GM18499 (cell line): ENCODE results near the gene SNAP25.

Experiments used
- ATAC-seq: cut with Tn5 transposase; IDR thresholded peaks from one replicate; pipeline ENCODE4 v1.9.1; 2021; ENCODE audit warnings: moderate number of reproducible peaks; ENCODE audit not compliant: insufficient read depth, unreplicated experiment

The SNAP25 gene

GRCh38 chr20:10297684-10298240 lies 79.1 kb downstream of the SNAP25 start:
- no peak for ATAC-seq

GRCh38 chr20:10300582-10301446 lies 82.2 kb downstream of the SNAP25 start:
- no peak for ATAC-seq

DNA sequence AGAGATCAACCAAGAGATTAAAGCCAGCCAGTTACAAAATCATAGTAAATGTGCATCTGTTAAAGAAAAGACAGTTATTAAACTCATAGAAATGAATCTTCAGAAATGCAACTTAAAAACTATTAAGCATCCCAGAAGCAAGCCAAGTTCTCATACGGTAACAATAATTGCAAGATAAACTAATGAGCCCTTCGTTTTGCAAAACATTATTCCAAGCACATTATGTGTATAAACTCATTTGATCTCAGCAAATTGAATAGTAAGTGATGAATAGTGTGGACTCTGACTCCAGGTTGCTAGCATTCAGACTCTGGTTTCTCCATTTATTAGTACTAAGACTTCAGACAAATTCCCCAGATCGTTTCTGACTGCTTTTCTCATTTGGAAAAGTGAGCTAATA lies 85.2 kb downstream of the SNAP25 start:
- ATAC-seq: no peak

DNA sequence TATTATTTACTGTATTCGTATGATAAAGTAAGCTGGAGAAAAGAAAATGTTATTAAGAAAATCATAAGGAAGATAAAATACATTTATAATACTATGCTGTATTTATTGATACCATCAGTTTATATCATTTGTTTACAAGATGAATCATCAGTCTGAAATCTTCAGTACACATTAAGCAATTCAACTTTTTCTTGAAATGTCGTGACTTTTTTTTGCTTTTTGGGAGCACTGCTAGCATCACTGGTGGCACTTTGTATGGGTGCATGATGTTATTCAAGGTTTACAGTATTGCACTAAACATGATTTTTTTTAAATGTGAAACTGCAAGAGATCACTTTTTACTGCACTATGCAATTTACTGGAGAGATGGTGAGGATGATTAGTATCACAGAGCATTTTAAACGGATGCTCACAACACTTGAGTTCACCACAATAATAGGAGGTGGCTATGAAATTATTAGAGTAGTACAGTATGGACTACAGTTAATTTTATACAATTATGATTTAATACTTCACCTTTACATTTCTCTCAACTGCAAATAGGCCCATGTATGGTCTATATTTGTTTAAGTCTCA lies 85.9 kb downstream of the SNAP25 start:
- ATAC-seq: no peak

DNA sequence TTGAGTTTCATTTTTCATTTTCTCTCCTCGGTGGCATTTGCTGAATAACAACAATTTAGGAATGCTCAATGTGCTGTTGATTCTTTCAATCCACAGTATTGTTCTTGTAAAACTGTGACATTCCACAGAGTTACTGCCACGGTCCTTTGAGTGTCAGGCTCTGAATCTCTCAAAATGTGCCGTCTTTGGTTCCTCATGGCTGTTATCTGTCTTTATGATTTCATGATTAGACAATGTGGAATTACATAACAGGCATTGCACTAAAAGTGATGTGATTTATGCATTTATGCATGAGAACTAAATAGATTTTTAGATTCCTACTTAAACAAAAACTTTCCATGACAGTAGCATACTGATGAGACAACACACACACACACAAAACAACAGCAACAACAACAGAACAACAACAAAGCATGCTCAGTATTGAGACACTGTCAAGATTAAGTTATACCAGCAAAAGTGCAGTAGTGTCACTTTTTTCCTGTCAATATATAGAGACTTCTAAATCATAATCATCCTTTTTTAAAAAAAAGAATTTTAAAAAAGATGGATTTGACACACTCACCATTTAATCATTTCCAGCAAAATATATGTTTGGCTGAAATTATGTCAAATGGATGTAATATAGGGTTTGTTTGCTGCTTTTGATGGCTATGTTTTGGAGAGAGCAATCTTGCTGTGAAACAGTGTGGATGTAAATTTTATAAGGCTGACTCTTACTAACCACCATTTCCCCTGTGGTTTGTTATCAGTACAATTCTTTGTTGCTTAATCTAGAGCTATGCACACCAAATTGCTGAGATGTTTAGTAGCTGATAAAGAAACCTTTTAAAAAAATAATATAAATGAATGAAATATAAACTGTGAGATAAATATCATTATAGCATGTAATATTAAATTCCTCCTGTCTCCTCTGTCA lies 88.1 kb downstream of the SNAP25 start:
- ATAC-seq: no peak

GRCh38 chr20:10307359-10307735 lies 88.7 kb downstream of the SNAP25 start:
- no peak for ATAC-seq

- ATAC-seq: no peak
Measured at GRCh38 chr20:10308652-10309051, 90.0 kb downstream of the SNAP25 start.

GRCh38 chr20:10309326-10309725 lies 90.7 kb downstream of the SNAP25 start:
- no peak for ATAC-seq

GRCh38 chr20:10312111-10312510 lies 93.5 kb downstream of the SNAP25 start:
- no peak for ATAC-seq

DNA sequence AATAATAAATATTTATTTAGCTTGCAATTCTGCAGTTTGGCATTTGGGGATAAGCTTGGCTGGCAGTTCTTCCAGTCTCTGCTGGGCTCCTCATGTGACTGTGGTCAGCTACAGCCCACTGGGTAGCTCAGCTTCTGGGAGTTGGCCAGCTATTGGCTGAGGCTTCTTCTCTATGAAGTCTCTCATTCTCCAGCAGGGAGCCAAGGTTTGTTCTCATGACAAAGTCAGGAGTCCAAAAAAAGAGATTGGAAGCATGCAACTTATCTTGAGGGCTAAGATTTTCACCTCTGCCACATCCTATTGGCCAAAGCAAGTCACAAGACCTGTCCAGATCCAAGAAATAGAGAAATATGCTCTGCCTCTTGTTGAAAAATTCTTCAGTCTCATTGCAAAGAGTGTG lies 94.6 kb downstream of the SNAP25 start:
- ATAC-seq: no peak

GRCh38 chr20:10313701-10314100 lies 95.1 kb downstream of the SNAP25 start:
- no peak for ATAC-seq

DNA sequence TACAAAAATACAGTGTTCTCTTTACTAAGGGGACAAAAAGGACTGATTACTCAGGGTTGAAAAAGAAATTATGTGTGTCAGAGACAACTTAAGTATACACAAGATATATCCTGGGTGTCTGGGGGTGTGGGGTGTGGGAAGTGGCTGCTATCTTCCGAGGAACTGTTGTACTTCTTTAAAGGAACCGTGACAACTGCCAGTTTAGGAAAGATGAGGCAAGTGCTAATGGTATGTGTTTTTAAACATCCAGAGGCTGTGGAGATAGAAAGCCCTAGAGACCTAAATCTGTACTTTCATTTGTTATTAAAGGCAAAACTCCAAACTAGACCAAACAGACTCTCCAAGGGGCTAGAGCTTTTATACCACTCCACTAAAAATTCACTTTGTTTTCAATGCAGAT lies 95.6 kb downstream of the SNAP25 start:
- ATAC-seq: no peak

GRCh38 chr20:10315138-10315537 lies 96.5 kb downstream of the SNAP25 start:
- no peak for ATAC-seq

DNA sequence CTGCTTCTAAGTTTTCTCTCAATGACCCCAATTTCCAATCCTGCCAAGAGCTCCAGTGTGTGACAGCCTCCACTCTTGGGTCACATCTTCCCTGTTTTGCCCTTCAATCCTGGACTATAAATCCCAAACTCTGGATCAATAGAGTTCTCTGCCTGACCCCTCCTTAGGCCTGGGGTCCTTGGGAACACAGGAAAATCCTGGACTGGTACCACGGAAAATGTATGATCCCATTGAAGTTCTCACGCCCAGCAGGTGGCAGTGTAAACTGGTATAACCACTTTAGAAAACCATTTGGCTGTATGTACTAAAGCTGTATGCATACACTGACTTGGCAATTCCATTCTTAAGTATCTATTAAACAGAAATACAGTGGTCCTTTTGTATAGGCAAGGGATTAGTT lies 98.0 kb downstream of the SNAP25 start:
- no peak for ATAC-seq

DNA sequence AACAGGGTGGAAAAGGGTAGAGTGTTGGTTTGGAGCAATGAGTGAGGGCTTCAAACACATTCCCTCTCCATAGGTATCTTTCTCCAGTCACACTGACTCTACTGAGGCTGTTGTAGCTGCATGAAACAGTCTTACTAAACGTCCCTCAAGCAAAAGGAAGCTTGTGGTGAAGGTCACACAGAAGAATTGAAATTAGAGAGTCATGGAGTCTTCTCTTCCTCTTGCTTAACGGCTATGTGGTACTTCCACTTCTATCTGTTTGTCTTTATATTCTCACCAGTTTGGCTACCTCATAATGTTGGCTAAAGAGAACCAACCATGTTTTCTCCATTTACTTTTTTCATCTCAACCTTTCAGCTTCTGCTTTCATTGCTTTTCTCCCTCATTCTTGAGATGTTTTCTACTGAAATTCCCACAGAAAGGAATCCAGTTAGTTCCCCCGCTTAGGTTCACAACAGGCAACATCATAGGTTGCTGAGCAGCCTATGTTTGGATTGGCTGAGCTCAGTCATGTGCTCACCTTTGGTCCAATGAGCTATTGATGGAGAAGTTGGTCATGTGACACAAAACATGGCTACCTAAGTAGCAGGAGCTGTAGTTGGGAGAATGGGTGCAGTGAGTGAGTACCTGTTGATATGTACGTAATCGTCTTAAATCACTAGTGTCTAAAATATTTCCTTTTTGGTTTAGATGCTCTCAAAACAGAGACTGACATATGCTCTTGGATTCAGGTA lies 99.8 kb downstream of the SNAP25 start:
- ATAC-seq: no peak

DNA sequence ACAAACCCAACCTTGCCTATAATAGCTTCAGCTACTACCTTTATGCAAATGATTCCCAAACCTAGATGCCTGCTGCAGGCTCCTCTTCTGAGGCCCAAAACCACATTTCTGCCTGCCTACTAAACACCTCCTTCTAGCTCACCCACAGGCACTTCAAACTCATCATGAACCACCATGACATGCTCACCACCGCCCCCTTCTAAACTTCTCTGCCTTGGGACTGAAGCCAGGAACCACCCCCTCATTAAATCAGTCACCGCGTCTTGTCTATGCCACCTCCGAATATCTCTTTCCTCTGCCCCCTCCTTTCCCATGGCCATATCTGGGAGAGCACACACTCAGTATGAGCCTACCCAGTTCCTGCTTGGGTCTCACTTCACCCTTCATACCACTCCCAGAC lies 101.2 kb downstream of the SNAP25 start:
- ATAC-seq: no peak

- no peak for ATAC-seq
Measured at GRCh38 chr20:10321138-10321717, 102.6 kb downstream of the SNAP25 start.

DNA sequence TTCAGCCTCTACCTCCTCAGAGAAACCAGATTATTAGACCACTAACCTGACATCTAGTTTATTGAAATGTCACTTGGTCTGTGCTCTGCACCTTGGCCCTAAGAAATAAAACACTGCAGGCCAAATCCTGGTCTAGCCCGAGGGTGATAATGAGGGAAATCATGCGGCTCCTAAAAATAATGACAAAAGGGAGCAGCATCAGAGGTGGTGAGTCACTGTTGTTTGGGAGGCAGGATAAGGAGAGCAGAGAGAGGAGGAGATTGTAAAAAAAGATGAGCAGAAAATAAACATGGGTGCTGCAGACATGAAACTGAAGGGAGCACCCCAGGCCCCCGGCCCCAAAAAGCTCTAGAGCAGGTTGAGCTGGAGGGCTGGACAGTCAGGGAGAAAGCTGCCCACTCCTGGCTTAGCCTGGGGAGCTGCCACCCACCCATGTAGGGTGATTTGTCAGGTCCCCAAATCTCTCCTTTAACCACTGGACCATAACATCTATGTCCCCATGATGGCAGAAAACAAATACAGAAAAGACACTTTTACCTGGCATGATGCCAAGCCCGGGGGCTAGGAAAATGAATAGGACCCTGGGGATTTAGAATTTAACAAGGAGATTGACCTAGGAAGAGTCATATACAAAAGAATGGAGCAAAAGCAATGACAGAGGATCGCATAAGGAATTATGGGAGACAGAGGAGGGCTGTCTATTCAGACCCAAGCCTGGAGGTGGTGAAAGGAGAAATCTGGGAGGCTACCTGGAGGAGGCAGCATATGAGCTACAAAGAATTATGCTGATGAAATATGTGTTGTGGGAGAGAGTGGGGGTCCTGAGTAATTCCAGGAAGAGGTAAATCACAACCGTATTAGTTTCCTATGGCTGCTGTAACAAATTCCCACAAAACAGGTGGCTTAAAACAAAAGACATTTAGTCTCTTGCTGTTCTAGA lies 103.7 kb downstream of the SNAP25 start:
- no peak for ATAC-seq

DNA sequence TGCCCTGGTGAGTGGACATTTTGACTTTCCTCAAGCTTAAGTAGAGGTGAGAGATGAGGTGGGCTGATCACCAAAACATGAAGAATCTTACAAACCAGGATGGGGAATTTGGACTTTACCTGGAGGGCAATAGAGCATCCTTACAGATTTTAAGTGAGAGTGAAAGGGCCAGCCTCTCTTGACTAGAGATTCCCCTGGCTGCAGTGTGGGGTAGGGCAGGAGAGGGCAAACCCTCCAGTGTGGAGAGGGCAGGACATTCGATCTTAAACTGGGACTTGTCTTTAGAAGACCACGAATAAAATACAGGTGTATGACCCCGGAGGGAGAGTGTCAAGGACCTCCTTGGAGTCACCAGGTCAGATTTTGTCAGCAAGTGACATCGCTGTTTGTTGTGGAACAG lies 105.1 kb downstream of the SNAP25 start:
- no peak for ATAC-seq
